H1 (cell line): ENCODE measurements around the gene FRMD4A. TPM values are rescaled to one million over a fixed set of nuclear protein-coding genes. Genes with fewer than 3 reads are reported as not detected.

Source experiments
- ATF3 ChIP-seq: IDR thresholded peaks from 2 replicates; pipeline ENCODE4 v1.6.1; 2011; ENCODE audit warnings: low read depth, mild to moderate bottlenecking, low read length; ENCODE audit not compliant: insufficient read depth
- CHD2 ChIP-seq: IDR thresholded peaks from 2 replicates; pipeline ENCODE4 v1.6.1; 2012; ENCODE audit warnings: low read length, improper control_type of control experiment
- JUND ChIP-seq: IDR thresholded peaks from 2 replicates; pipeline ENCODE4 v1.6.1; 2011; ENCODE audit warnings: mild to moderate bottlenecking, improper control_type of control experiment, low read length
- KDM4A ChIP-seq: IDR thresholded peaks from one replicate; pipeline ENCODE4 v1.7.1; 2012; ENCODE audit warnings: low read depth, mild to moderate bottlenecking, moderate library complexity, low read length, inconsistent platforms; ENCODE audit not compliant: severe bottlenecking
- RXRA ChIP-seq: IDR thresholded peaks from 2 replicates; pipeline ENCODE4 v1.6.1; 2011; ENCODE audit warnings: low read depth, mild to moderate bottlenecking, low read length, moderate library complexity; ENCODE audit not compliant: insufficient read depth
- TEAD4 ChIP-seq: IDR thresholded peaks from 2 replicates; pipeline ENCODE4 v1.6.1; 2012; ENCODE audit warnings: low read depth, low read length, inconsistent platforms, mixed read lengths
- YY1 ChIP-seq: IDR thresholded peaks from 2 replicates; pipeline ENCODE4 v1.6.1; 2011; ENCODE audit warnings: low read depth, mild to moderate bottlenecking, low read length
- polyA plus RNA-seq, 7 experiments: library from polyadenylated mRNA; depleted of rRNA in 3 of 7; stranded (reverse) in 5 of 7; unstranded in 2 of 7; fragments of >200 nt in 5 of 7; fragments of 200-250 nt in 2 of 7; gene quantifications; 1 replicate in 5 of 7; 2 replicates in 1 of 7; 4 replicates in 1 of 7; pipeline versions ENCODE4 v1.2.1 to v1.2.3, GENCODE V29; 2011 to 2013; ENCODE audit warnings: missing spikeins in 2 of 7, mixed read lengths in 2 of 7
- total RNA-seq: library from RNA; stranded (reverse); fragmentation: NEBNext Ultra II Directional; extraction: Animal tissue kit (Norgen Biotek cat#: 25700); gene quantifications from 2 replicates; pipeline ENCODE4 v1.2.1, GENCODE V29; 2021

The FRMD4A gene
- total and polyA plus RNA-seq, 2 of the 8 experiments (the other 6 are each of a cell fraction or from before 2014, with no cell fraction given), result 38.6 to 39.6 TPM

GRCh38 chr10:13642293-13642692, 688.4 kb downstream of the FRMD4A start (continued):
- TF ChIP-seq CHD2 (no peak), KDM4A (no peak), TEAD4 (no peak), JUND (no peak), YY1 (no peak), ATF3 (no peak), RXRA (no peak)
